AG20443 (cell line): ENCODE measurements around the gene CCNL1.

Source experiments
- DNase-seq: peaks from one replicate; pipeline ENCODE4 v3.0.0; 2012; ENCODE audit warnings: low spot score, mixed read lengths

CCNL1 gene

GRCh38 chr3:157122832-157123427 is 37.0 kb downstream of the CCNL1 start:
- DNase-seq = no peak

GRCh38 chr3:157122116-157122515 is 37.8 kb downstream of the CCNL1 start:
- DNase-seq = peak; percentile 29

GRCh38 chr3:157121522-157121921 is 38.4 kb downstream of the CCNL1 start:
- no peak for DNase-seq

GRCh38 chr3:157120071-157120892 is 39.7 kb downstream of the CCNL1 start:
- no peak for DNase-seq

GRCh38 chr3:157119369-157119951 is 40.5 kb downstream of the CCNL1 start:
- no peak for DNase-seq

GRCh38 chr3:157117875-157118654 is 41.9 kb downstream of the CCNL1 start:
- DNase-seq = no peak

- no peak for DNase-seq
These were observed 42.7 kb downstream of the CCNL1 start for GRCh38 chr3:157117206-157117605.

GRCh38 chr3:157116017-157116416 is 43.9 kb downstream of the CCNL1 start:
- DNase-seq = no peak

GRCh38 chr3:157115069-157116006 is 44.6 kb downstream of the CCNL1 start:
- no peak for DNase-seq

GRCh38 chr3:157113832-157114505 is 46.0 kb downstream of the CCNL1 start:
- no peak for DNase-seq

GRCh38 chr3:157112536-157112935 is 47.4 kb downstream of the CCNL1 start:
- DNase-seq = no peak

- DNase-seq = no peak
These were observed 48.4 kb downstream of the CCNL1 start for GRCh38 chr3:157111518-157111917.

- no peak for DNase-seq
These were observed 49.1 kb downstream of the CCNL1 start for GRCh38 chr3:157110761-157111278.

GRCh38 chr3:157109267-157110141 is 50.4 kb downstream of the CCNL1 start:
- no peak for DNase-seq

GRCh38 chr3:157107644-157108133 is 52.3 kb downstream of the CCNL1 start:
- DNase-seq = no peak

- no peak for DNase-seq
These were observed 52.9 kb downstream of the CCNL1 start for GRCh38 chr3:157107037-157107436.

- no peak for DNase-seq
These were observed 54.9 kb downstream of the CCNL1 start for GRCh38 chr3:157104928-157105652.

GRCh38 chr3:157104521-157104920 is 55.4 kb downstream of the CCNL1 start:
- DNase-seq = peak; percentile 48

GRCh38 chr3:157103860-157104259 is 56.1 kb downstream of the CCNL1 start:
- no peak for DNase-seq
